NOMO-1 treated with DMSO at 0.1 percent for 48 hours (cell line): ENCODE data around the gene LONRF3.

Source experiments
- DNase-seq: peaks from one replicate; lab custom pipeline; 2025; ENCODE audit not compliant: unreplicated experiment; lab: John Stamatoyannopoulos, UW

The LONRF3 gene

GRCh38 chrX:119030990-119031389 is 56.6 kb downstream of the LONRF3 start:
- no peak for DNase-seq

DNA sequence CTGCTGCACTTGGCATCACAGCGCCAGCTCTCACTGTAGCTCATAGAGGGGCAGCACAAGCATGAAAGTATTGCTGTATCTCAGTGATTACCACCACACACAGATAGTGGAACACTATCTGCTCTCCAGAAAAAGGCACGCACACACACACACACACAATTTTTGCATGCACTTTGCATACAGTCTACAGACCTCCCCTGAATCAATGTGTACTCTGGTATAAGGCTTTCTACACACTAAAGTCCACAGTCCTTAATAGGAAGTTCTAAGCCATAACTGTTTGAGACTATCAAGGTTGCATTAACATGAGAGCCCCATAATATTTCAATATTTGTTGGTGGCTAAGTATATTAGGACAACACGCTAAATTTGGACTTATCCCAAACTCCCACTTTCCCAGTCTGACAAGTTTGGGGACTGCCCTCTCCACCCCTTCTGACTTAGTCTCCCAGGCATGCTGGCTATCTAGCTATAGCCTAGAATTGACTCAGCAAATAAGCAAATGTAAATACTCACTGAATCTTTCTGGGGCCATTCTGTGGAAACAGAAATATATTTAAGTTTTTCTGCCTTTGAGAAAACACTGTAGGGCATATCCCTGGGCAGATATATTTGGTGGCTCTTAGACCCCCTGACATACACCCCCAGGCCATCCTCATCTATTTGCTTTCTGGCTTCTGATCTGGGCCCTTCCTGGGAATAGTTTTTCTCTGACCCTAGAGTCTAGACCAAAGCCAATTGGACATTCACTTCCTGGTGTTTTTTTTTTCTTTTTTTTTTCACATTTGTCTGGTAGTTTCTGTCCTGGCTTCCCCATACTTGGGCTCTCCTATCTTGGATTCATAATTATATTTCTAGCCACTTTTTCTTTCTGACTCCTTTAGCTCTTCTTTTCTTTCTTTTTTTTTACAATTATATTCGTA is 62.0 kb downstream of the LONRF3 start:
- no peak for DNase-seq

GRCh38 chrX:119040432-119040831 is 66.0 kb downstream of the LONRF3 start:
- DNase-seq = no peak

GRCh38 chrX:119041175-119041574 is 66.8 kb downstream of the LONRF3 start:
- peak; percentile 21 for DNase-seq

DNA sequence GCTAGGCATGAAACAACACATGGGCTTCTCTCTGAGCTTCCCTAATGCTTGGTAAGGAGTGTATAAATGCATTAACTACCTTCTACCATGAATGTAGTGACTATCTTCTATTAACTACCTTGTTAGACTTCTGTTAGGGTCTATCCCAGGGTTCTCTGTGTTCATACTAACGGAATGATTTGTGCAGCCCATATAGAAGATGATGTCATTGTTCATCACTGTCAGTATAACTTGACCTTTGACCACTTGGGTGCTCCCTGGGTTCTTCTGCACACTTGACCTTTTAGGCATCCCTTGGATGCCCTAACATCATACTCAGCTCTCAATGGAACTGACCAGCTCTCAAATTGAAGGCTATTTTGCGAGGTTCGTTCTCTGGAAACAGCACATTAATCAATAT is 67.6 kb downstream of the LONRF3 start:
- DNase-seq = no peak

DNA sequence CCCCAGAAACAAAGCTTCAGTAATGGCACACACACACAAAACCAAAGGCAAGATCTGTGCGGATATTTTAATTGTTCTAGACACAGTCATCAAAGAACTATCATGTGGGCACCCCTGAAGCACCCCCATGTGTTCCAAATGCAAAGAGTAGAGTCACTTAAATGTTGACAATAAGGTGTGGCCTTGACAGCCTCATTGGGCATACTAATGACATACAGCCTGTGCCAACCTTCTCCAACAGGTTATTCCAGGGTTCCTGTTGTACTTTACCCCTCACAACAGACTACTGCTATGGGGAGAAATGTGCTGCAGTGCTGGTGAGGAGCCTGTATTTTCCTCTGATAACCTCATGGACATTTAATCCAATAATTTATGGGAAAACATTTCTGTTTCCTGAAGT is 68.6 kb downstream of the LONRF3 start:
- DNase-seq = no peak

DNA sequence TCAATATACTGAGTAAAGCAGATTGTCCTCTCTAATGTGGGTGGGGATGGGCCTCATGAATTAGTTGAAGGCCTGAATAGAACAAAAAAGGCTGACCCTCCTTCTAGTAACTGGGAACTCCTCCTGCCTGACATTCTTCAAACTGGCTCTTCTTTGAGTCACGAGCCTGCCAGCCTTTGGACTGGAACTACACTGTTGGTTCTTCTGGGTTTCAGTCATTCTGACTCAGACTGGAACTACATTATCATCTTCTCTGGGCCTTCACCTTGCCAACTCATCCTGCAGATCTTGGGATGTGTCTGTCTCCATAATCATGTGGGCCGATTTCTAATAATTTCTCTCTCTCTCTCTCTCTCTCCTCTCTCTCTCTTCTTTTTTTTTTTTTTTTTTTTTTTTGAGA is 71.5 kb downstream of the LONRF3 start:
- no peak for DNase-seq

- no peak for DNase-seq
Observed at GRCh38 chrX:119055687-119056086, 81.3 kb downstream of the LONRF3 start.

DNA sequence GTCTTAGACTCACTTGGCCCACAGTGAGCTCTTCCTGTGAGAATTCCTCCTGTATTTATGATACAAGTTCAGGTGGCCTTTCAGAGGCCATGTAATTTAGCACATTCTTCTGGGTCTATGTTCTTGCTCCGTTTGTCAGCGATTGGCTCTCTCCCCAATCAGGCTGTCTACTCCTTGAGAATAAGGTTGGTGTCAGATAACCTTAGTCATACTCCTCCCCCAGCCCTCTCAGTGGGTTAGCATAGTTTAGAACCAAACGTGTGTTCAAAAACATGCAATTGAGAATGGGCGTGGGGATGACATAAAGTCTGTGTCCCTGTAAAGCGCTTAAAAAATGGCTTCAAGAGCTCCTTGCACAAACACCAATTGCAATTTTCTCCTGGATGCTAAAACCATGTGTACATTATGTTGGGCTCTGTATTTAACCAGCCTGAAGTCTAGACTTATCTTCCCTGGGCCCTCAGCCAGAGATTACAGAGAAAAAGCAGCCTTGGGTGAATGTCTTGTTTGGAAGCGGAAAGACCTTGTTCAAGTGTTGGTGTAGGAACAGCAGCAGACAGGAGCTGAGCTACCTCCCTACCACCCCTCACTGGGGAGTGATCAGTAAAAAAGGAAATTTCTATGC is 88.4 kb downstream of the LONRF3 start:
- no peak for DNase-seq

DNA sequence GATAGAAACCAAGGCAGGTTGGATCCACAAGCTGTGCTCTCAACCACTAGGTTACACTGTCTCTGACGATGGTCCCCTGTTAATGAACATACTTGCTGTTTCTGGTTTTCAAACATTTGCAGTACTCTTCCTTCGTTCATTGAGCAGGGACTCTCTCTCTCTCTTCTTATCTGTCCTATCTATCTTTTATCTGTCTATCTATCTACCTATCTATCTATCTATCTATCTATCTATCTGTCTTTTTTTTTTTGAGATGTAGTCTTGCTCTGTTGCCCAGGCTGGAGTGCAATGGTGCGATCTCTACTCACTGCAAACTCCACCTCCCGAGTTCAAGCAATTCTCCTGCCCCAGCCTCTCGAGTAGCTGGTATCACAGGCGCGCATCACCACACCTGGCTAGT is 89.0 kb downstream of the LONRF3 start:
- DNase-seq = no peak

- peak; percentile 20 for DNase-seq
Observed at GRCh38 chrX:119067023-119067739, 92.8 kb downstream of the LONRF3 start.
